Ovary (tissue), 9 donors: ENCODE data around the gene HSPA12B. TPM values are rescaled to one million over a fixed set of nuclear protein-coding genes. Genes with fewer than 3 reads are reported as not detected.

Experiments used
- DNase-seq, 5 donors: peaks; one replicate each; pipeline ENCODE4 v3.0.0-alpha.2; 2019 to 2020
- H3K27ac ChIP-seq, 2 donors: fragments of 200-600 bp; one replicate each; pipeline versions ENCODE4 v1.5.1 to v1.8.0; 2019 to 2022
- H3K27me3 ChIP-seq: fragments of 200-600 bp; one replicate; pipeline ENCODE4 v1.8.0; 2022
- H3K36me3 ChIP-seq: fragments of 200-600 bp; sonication (generic); one replicate; pipeline ENCODE4 v1.5.1; 2019
- H3K4me1 ChIP-seq: one replicate; pipeline ENCODE4 v1.8.1; 2013; ENCODE audit warnings: mild to moderate bottlenecking, moderate library complexity; ENCODE audit not compliant: insufficient read depth
- H3K4me3 ChIP-seq: fragments of 200-600 bp; sonication (generic); one replicate; pipeline ENCODE4 v1.5.1; 2017
- H3K9me3 ChIP-seq, 2 donors: fragments of 200-600 bp in 1 of 2; sonication (generic) in 1 of 2; one replicate each; pipeline versions ENCODE4 v1.5.1 to v1.8.1; 2013 to 2019; ENCODE audit warnings: mild to moderate bottlenecking in 1 of 2, moderate library complexity in 1 of 2
- EP300 ChIP-seq: sonication (generic); formaldehyde crosslinking; IDR thresholded peaks from one replicate; pipeline ENCODE4 v1.6.1; 2017; ENCODE audit warnings: antibody characterized with exemption
- POLR2A ChIP-seq: fragments of 450-650 bp; IDR thresholded peaks from one replicate; pipeline ENCODE4 v1.6.1; 2017; ENCODE audit warnings: antibody characterized with exemption, mild to moderate bottlenecking, moderate library complexity
- WGBS, 3 donors: extraction: QIAGEN DNeasy Blood & Tissue Kit in 1 of 3; methylation state at CpG; one replicate each; pipeline versions ENCODE4 v1.1.5 to v1.1.7; 2013 to 2017; 5-methylcytosine and 5-hydroxymethylcytosine counted together
- intact Hi-C, 4 donors: fragments of 100-400 bp; cut with DNase I; formaldehyde crosslinking; loops; one replicate each; pipeline versions ENCODE4 v1.11.0 to v1.15.1; 2022 to 2023
- polyA plus RNA-seq, 2 donors: library from polyadenylated mRNA; stranded (reverse); fragments of 200-250 nt in 1 of 2; fragments of 350-450 nt in 1 of 2; fragmentation: Illumina TruSeq in 1 of 2; extraction: RNeasy Lipid Tissue Mini Kit (QIAGEN cat#74804) in 1 of 2; gene quantifications; one replicate each; pipeline ENCODE4 v1.2.3, GENCODE V29; 2013 to 2014
- total RNA-seq, 7 donors: library from RNA; depleted of rRNA in 2 of 7; stranded (reverse); fragments of >200 nt in 2 of 7; fragmentation: NEBNext Ultra II Directional in 3 of 7; extraction: Animal tissue kit (Norgen Biotek cat#: 25700) in 3 of 7; gene quantifications; one replicate each; pipeline versions ENCODE4 v1.1.0 to v1.2.4, GENCODE V29; 2016 to 2023
- TF ChIP-seq, protein P1 (sequence below), 3 donors: fragments of 450-650 bp in 2 of 3; fragments of 200-600 bp in 1 of 3; IDR thresholded peaks; one replicate each; pipeline versions ENCODE4 v1.5.1 to v1.8.0; 2016 to 2022; ENCODE audit warnings: antibody characterized with exemption in 3 of 3, mild to moderate bottlenecking in 1 of 3
- donor health status: DM: no; HTN: no; CAD: no; lungs with moderate emphysema.
- donor health status: DM: no; HTN: no; CAD: no.
- donor health status: Bipolar disorder and iron deficiency.
- donor health status: DM: yes; HTN: yes; CAD: no.
- donor health status: DM: no; HTN: no; CAD: no.
- donor health status: DM: yes; HTN: yes; CAD: no.

The HSPA12B gene
- total and polyA plus RNA-seq, 9 donors = 4.6 to 22.8 (median 7.4) TPM

- Histone ChIP-seq H3K27ac (no peak overlapping the region), H3K36me3 (no peaks in the 10 kb centered on the region), H3K4me1 (no peaks in the 10 kb centered on the region), H3K9me3 (no peaks in the 10 kb centered on the region), H3K4me3 (no peak overlapping the region), H3K27me3 (no peaks in the 10 kb centered on the region)
- no peak for DNase-seq
- WGBS, 3 donors = 67 to 74% (median 68%) methylated on average over 5 of the region's 5 CpGs
- no peak for TF ChIP-seq EP300
- TF ChIP-seq POLR2A = no peak
- intact Hi-C loops = no loop called here
Measured at GRCh38 chr20:3704087-3704486, 28.4 kb upstream of the HSPA12B start.

DNA sequence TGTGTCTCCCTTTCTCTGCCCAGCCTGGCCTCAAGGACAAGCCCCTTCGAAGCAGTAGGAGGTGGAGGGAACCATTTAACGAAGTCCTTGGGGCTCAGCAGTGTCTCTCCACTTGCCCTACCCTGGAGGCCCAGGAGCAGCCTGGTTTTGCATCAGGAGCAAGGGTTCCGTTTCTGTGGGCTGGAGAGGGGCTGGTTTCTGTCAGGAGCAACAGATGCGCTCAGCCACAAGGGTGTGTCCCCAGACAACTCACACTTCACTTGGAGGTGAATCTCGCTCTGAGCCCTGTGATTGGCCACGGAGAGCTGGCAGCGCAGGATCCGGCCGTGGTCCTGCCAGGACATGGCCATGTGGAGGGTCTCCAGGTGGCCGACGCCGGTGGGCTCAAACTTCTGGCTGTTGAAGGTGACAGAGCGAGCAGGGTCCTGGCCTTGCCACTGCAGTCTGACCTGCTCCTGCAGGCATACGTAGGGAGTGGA is 27.0 kb upstream of the HSPA12B start:
- Histone ChIP-seq H3K9me3 (no peaks in the 10 kb centered on the region), H3K27ac (no peak overlapping the region), H3K4me1 (no peaks in the 10 kb centered on the region), H3K36me3 (no peaks in the 10 kb centered on the region), H3K4me3 (no peak overlapping the region), H3K27me3 (no peaks in the 10 kb centered on the region)
- DNase-seq = no peak
- WGBS, 3 donors = 82 to 86% (median 85%) methylated on average over 14 of the region's 14 CpGs
- intact Hi-C loops = no loop called here
- no peak for TF ChIP-seq POLR2A
- no peak for TF ChIP-seq EP300
- TF ChIP-seq, protein P1, sequence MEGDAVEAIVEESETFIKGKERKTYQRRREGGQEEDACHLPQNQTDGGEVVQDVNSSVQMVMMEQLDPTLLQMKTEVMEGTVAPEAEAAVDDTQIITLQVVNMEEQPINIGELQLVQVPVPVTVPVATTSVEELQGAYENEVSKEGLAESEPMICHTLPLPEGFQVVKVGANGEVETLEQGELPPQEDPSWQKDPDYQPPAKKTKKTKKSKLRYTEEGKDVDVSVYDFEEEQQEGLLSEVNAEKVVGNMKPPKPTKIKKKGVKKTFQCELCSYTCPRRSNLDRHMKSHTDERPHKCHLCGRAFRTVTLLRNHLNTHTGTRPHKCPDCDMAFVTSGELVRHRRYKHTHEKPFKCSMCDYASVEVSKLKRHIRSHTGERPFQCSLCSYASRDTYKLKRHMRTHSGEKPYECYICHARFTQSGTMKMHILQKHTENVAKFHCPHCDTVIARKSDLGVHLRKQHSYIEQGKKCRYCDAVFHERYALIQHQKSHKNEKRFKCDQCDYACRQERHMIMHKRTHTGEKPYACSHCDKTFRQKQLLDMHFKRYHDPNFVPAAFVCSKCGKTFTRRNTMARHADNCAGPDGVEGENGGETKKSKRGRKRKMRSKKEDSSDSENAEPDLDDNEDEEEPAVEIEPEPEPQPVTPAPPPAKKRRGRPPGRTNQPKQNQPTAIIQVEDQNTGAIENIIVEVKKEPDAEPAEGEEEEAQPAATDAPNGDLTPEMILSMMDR (IDR thresholded peaks at IDR 0.05) = no peak

DNA sequence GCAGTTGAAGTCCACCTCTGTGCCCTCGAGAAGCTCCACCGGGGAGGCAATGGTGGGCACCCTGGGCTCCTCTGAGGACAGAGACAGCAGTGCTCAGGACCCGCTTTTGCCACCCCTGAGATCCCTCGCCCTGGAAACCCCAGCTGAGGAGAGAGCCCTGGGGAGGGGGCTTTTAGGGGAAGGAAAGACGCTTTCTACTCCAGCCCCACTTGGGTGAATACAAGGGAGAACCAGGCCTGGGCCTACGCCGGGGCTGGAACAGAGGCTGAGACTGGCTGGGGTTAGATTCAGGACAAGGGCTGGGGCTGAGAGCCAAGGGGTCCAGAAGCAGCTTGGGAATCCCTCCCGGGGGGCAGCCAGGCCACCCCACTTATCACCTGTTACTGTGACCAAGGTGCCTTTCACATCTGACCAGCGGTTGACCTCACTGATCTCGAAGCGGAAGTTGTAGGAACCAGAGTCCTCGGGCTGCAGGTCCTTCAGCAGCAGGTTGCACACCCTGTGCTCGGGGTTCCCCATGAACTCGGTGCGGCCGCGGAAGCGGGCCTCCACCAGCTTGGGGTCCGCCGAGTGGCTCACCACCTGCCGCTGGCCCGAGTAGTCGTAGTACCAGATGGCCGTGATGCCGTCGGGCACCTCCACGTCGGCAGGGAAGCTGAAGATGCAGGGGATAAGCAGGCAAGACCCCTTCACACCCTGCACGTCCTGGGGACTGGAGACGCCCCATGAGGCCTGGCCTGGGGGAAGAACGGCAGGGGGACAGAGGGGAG is 26.3 kb upstream of the HSPA12B start:
- TF ChIP-seq, protein P1 (IDR thresholded peaks at IDR 0.05) = no peak
- TF ChIP-seq EP300 (no peak), POLR2A (no peak)

DNA sequence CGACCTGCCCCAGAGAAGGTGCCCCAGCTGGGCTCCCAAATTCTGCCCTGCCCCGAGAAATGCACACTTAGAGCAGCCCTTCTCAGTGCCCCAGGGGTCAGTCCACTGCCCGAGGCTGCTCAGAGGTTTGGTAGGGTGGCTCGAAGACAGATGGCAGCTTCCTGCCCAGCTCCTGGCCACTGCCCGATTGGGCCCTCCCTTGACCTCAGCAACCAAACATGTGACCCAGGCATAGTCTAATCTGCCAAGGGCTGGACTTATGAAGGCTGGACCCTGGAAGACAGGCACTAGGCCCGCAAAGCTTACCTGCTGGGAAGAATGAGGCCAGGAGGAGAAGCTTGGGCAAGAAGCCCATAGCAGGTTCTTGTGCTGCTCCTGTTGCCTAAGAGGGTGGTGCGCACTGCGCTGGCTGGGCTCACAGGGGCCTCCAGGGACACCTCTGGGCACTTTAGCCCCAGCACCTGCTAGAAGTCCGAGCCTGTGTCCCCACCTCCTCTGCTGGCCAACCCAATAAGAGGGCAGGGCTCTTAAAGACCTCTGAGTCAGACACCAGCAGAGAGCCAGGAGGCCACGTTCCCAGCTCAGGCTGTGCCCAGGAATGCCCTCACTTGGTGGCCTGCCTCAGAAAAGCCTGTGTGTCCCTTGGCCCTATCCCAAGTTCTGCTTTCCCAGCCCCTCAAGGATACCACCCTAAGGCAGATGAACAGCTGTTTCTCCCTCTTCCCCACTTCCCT is 25.5 kb upstream of the HSPA12B start:
- intact Hi-C loops = no loop called here
- H3K27me3 ChIP-seq = no peaks in the 10 kb centered on the region
- no peak for DNase-seq
- H3K9me3 ChIP-seq = no peaks in the 10 kb centered on the region
- H3K4me3 ChIP-seq = no peak overlapping the region
- WGBS, 3 donors = 76 to 82% (median 79%) methylated on average over 10 of the region's 10 CpGs
- no peaks in the 10 kb centered on the region for H3K4me1 ChIP-seq
- no peak overlapping the region for H3K27ac ChIP-seq
- no peaks in the 10 kb centered on the region for H3K36me3 ChIP-seq
- TF ChIP-seq, protein P1 (IDR thresholded peaks at IDR 0.05) = no peak
- TF ChIP-seq EP300 (no peak), POLR2A (no peak)

More for the DNA sequence above, 26.3 kb upstream of the HSPA12B start:
- no peak overlapping the region for H3K4me3 ChIP-seq
- H3K27me3 ChIP-seq = no peaks in the 10 kb centered on the region
- intact Hi-C loops = no loop called here
- H3K9me3 ChIP-seq = no peaks in the 10 kb centered on the region
- DNase-seq = no peak
- H3K4me1 ChIP-seq = no peaks in the 10 kb centered on the region
- H3K27ac ChIP-seq = no peak overlapping the region
- WGBS, 3 donors = 92 to 94% (median 93%) methylated on average over 31 of the region's 31 CpGs
- no peaks in the 10 kb centered on the region for H3K36me3 ChIP-seq
